ENCODE measurements around the gene ATOX1.

ATOX1 gene

DNA sequence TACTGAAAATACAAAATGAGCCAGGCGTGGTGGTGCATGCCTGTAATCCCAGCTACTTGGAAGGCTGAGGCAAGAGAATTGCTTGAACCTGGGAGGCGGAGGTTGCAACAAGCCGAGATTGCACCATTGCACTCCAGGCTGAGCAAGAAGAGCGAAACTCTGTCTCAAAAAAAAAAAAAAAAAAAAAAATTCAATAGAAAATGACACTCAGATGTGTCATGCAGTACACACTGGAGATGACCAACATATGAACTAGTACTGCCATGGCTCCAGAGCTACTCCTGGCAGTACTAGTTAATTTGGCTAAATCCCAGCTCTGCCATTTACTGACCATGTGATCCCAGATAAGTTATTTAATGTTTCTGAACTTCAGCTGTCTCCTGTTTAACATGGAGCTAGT, 7.3 kb downstream of the ATOX1 start:
- Histone ChIP-seq H3K9me2 (replicated peaks; ENCODE audit: insufficient read depth, low read length) (no peaks in the 10 kb centered on the region), H3K36me3 (replicated peaks; ENCODE audit: insufficient read depth, low read length) (peaks cover 9% of the 10 kb centered on the region), H3K79me2 (ENCODE audit: low read length) (peaks cover 81% of the 10 kb centered on the region), H3K4me3 (ENCODE audit: low read length) (no peak overlapping the region), H3K9ac (ENCODE audit: low read length) (no peak overlapping the region), H2AFZ (ENCODE audit: low read length) (no peak overlapping the region), H3K4me2 (ENCODE audit: low read depth, low read length) (no peak overlapping the region; the same call in 1 of the 2 replicates), H3K9me3 (replicated peaks; ENCODE audit: insufficient read depth, low read length) (no peaks in the 10 kb centered on the region), H3K27me3 (replicated peaks; ENCODE audit: insufficient read depth, low read length) (no peaks in the 10 kb centered on the region), H3F3A (ENCODE audit: insufficient read depth, low read length) (peaks cover 37% of the 10 kb centered on the region), H3K27ac (ENCODE audit: low read length) (peak overlapping the region; percentile 93; the same call in 1 of the 2 replicates), H4K20me1 (ENCODE audit: insufficient read depth, low read length) (no peaks in the 10 kb centered on the region), H3K4me1 (ENCODE audit: low read length) (peaks cover 61% of the 10 kb centered on the region)
- TF ChIP-seq EZH2 (optimal IDR thresholded peaks at IDR 0.05; ENCODE audit: low read depth, low read length) = no peak
- no peak for TF ChIP-seq EZH2phosphoT487 (IDR thresholded peaks at IDR 0.05; ENCODE audit: low read length)
- TF ChIP-seq CTCF (IDR thresholded peaks at IDR 0.05; ENCODE audit: low read length) = no peak
- no peak for DNase-seq

DNA sequence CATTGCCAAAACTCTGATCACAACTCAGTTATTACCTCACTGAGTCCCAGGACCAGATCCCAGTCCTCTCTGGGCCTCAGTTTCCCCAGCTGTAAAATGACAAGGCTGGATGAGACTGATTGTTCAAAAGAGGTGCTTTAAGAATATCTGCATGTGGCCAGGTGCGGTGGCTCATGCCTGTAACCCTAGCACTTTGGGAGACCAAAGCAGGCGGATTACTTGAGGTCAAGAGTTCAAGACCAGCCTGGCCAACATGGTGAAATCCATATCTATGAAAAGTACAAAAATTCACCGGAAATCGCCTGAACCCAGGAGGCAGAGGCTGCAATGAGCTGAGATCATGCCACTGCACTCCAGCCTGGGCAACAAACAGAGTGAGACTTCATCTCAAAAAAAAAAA, 8.3 kb downstream of the ATOX1 start:
- DNase-seq = peak; percentile 65
- Histone ChIP-seq H4K20me1 (ENCODE audit: insufficient read depth, low read length) (no peaks in the 10 kb centered on the region), H3K27ac (ENCODE audit: low read length) (peak overlapping the region; percentile 93), H3K9me3 (replicated peaks; ENCODE audit: insufficient read depth, low read length) (no peaks in the 10 kb centered on the region), H3F3A (ENCODE audit: insufficient read depth, low read length) (peaks cover 27% of the 10 kb centered on the region), H3K9ac (ENCODE audit: low read length) (peak overlapping the region; percentile 57), H3K4me3 (ENCODE audit: low read length) (peak overlapping the region; percentile 35), H3K79me2 (ENCODE audit: low read length) (peaks cover 88% of the 10 kb centered on the region), H3K4me2 (ENCODE audit: low read depth, low read length) (peak overlapping the region; percentile 86), H3K27me3 (replicated peaks; ENCODE audit: insufficient read depth, low read length) (no peaks in the 10 kb centered on the region), H3K4me1 (ENCODE audit: low read length) (peaks cover 58% of the 10 kb centered on the region), H3K9me2 (replicated peaks; ENCODE audit: insufficient read depth, low read length) (no peaks in the 10 kb centered on the region), H3K36me3 (replicated peaks; ENCODE audit: insufficient read depth, low read length) (peaks cover 16% of the 10 kb centered on the region), H2AFZ (ENCODE audit: low read length) (no peak overlapping the region)
- TF ChIP-seq CTCF (IDR thresholded peaks at IDR 0.05; ENCODE audit: low read length) = no peak
- no peak for TF ChIP-seq EZH2phosphoT487 (IDR thresholded peaks at IDR 0.05; ENCODE audit: low read length)
- TF ChIP-seq EZH2 (optimal IDR thresholded peaks at IDR 0.05; ENCODE audit: low read depth, low read length) = no peak

DNA sequence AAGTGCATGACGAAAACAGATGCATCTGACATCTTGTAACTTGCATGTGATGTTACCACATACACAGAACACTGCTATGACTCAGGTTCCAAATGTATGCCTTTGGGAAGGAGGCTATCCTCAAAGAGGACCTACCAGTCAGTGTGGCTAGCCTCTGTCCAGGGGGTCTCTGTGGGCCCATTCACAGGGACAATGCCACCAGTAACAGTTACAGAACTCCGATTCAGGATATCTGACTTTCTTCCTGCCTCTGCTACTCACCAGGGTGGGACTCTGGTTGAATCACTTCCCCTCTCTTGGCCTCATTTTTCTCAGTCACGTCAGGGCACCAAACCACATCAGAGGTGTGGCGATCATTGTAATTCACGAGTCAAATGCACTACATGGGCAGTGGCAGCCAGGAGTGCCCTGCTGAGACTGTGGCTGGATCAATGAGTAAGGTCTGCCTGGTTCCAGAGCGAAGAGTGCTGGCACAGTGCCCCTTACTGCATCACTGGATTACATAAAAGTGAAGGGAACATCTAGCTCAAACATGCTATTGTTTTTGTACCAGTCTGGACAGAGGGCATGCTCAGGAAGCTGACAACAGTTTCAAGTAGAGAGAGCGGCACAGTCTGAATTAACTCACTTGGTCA, 13.2 kb downstream of the ATOX1 start:
- H3K27ac ChIP-seq (ENCODE audit: low read length) = no peak overlapping the region

More for the DNA sequence above, 13.2 kb downstream of the ATOX1 start:
- Histone ChIP-seq H3K4me3 (ENCODE audit: low read length) (no peak overlapping the region), H3K4me2 (ENCODE audit: low read depth, low read length) (no peak overlapping the region), H3K9me3 (replicated peaks; ENCODE audit: insufficient read depth, low read length) (no peaks in the 10 kb centered on the region), H3K4me1 (ENCODE audit: low read length) (peaks cover 23% of the 10 kb centered on the region), H3F3A (ENCODE audit: insufficient read depth, low read length) (peaks cover 20% of the 10 kb centered on the region), H4K20me1 (ENCODE audit: insufficient read depth, low read length) (no peaks in the 10 kb centered on the region), H2AFZ (ENCODE audit: low read length) (no peak overlapping the region), H3K27me3 (replicated peaks; ENCODE audit: insufficient read depth, low read length) (no peaks in the 10 kb centered on the region), H3K36me3 (replicated peaks; ENCODE audit: insufficient read depth, low read length) (peaks cover 16% of the 10 kb centered on the region; the same call in 1 of the 2 replicates), H3K79me2 (ENCODE audit: low read length) (peaks cover 80% of the 10 kb centered on the region), H3K9me2 (replicated peaks; ENCODE audit: insufficient read depth, low read length) (no peaks in the 10 kb centered on the region), H3K9ac (ENCODE audit: low read length) (no peak overlapping the region)
- no peak for DNase-seq
- no peak for TF ChIP-seq CTCF (IDR thresholded peaks at IDR 0.05; ENCODE audit: low read length)
- no peak for TF ChIP-seq EZH2 (optimal IDR thresholded peaks at IDR 0.05; ENCODE audit: low read depth, low read length)
- TF ChIP-seq EZH2phosphoT487 (IDR thresholded peaks at IDR 0.05; ENCODE audit: low read length) = no peak
